Activated naive CD8-positive, alpha-beta T cell treated with anti-CD3 and anti-CD28 coated beads for 36 hours (primary cell): Measurements from ENCODE around the gene ZNF124. TPM values are rescaled to one million over a fixed set of nuclear protein-coding genes. Genes with fewer than 3 reads are reported as not detected.
"Not testable (repeated sequence)": the region's sequence is repeated elsewhere in the genome, so short reads cannot be mapped to it uniquely, and the experiment has no call there.

ENCODE experiments used
- DNase-seq: peaks from one replicate; pipeline ENCODE4 v3.0.0; 2021
- H3K27ac Mint-ChIP-seq: one replicate; pipeline ENCODE4 v1.8.0; 2022; ENCODE audit warnings: mild to moderate bottlenecking, moderate library complexity, mixed read lengths
- H3K27me3 Mint-ChIP-seq: one replicate; pipeline ENCODE4 v1.8.0; 2022; ENCODE audit warnings: mild to moderate bottlenecking, mixed read lengths
- H3K36me3 Mint-ChIP-seq: one replicate; pipeline ENCODE4 v1.8.0; 2021; ENCODE audit warnings: mild to moderate bottlenecking, mixed read lengths
- H3K4me1 Mint-ChIP-seq: one replicate; pipeline ENCODE4 v1.8.0; 2021; ENCODE audit warnings: mixed read lengths
- H3K4me3 Mint-ChIP-seq: one replicate; pipeline ENCODE4 v1.8.0; 2022; ENCODE audit warnings: mild to moderate bottlenecking, moderate library complexity, mixed read lengths
- H3K9me3 Mint-ChIP-seq: one replicate; pipeline ENCODE4 v1.8.0; 2022; ENCODE audit warnings: mixed read lengths
- total RNA-seq, 2 experiments: library from RNA; stranded (reverse); gene quantifications; one replicate each; pipeline ENCODE4 v1.2.3, GENCODE V29; 2021

ZNF124 gene
- total RNA-seq, 2 experiments from 2014 or later, result 20.7 to 21.5 TPM

DNA sequence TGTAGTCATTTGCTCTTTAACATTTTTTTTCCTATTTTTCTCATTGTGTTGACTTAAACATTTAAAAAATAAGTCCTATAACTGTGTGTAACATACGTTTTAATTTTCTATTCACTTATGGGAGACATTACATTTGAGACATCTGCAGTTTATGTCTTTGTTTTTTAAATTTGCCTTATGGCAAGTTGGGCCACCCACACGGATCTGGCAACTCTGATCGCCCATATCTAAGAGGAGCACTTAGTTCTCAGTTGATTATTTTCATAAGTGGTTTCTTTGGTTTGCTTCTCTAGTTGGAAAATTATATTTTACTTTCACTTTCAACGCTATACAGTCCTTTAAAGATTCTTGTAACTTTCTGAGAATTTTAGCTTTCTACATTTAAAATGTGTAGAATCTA lies 13.8 kb upstream of the ZNF124 start:
- Mint-ChIP-seq H3K9me3 (peaks cover 35% of the 10 kb centered on the region), H3K27ac (no peak overlapping the region), H3K4me1 (peaks cover 5% of the 10 kb centered on the region), H3K4me3 (no peak overlapping the region), H3K36me3 (peaks cover 47% of the 10 kb centered on the region), H3K27me3 (no peaks in the 10 kb centered on the region)
- no peak for DNase-seq

DNA sequence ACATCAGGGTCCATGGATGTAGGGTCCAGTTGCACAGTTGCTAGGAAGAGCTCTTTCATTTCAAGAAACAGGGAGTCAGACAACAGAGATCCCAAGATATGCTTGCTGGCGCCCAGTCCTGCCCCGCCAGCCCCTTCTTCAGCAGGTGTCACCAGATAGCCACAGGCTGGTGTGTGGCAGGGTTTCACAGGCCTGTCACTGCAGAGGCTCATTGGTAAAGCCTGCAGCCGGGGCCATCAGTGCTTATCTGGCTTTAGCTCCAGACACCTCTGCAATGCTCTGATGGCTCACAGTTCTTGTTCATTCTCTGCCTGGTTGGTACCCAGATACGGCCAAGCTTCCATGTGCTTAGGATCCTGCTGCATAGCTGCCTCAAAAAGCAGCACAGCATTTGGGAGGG lies 12.4 kb upstream of the ZNF124 start:
- Mint-ChIP-seq H3K27me3 (no peaks in the 10 kb centered on the region), H3K4me1 (peaks cover 5% of the 10 kb centered on the region), H3K36me3 (peaks cover 36% of the 10 kb centered on the region), H3K9me3 (peaks cover 27% of the 10 kb centered on the region), H3K4me3 (no peak overlapping the region), H3K27ac (no peak overlapping the region)
- no peak for DNase-seq

DNA sequence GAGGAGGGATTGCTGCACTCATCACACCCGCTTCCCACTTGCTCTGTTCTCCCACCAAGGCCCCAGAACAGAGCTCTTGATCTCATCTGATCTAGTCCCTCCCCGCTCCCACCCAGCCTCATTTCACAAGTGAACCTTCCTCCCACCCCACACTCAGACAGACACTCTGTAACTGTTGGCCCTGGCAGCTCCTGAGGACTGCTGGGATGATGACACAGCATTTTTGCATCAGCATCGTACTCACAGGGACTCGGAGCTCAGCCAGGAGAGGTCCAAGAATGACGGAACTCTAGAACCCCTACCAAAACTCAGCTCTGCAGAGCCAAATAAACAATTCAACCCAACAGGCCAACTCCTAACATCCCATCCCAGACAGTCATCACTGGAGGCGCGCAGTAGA lies 11.2 kb upstream of the ZNF124 start:
- H3K9me3 Mint-ChIP-seq, result peaks cover 24% of the 10 kb centered on the region

DNA sequence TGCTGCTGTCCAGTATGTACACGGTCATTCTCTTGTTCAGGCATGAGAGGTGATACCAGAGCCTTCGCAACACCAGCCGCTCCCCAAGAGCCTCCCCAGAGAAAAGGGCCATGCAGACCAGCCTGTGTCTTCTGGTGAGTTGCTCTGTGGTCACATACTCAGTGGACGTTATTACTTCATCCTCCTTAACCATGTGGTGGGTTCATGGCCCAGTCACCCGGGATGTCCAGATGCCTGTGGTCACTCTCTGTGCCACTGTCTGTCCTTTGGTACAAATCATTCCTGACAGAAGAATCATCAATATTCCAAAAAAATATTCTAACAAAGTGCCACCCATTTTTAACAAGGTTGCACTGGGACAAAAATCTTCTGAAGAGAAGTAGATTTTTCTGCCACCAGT lies 8.8 kb upstream of the ZNF124 start:
- Mint-ChIP-seq H3K36me3 (peaks cover 14% of the 10 kb centered on the region), H3K27ac (no peak overlapping the region), H3K9me3 (peaks cover 17% of the 10 kb centered on the region), H3K4me1 (peaks cover 1% of the 10 kb centered on the region), H3K27me3 (no peaks in the 10 kb centered on the region), H3K4me3 (no peak overlapping the region)
- no peak for DNase-seq

More for the DNA sequence above, 11.2 kb upstream of the ZNF124 start:
- H3K4me1 Mint-ChIP-seq, result peaks cover 5% of the 10 kb centered on the region
- H3K36me3 Mint-ChIP-seq, result peaks cover 31% of the 10 kb centered on the region
- no peak for DNase-seq
- H3K4me3 Mint-ChIP-seq, result no peak overlapping the region
- H3K27me3 Mint-ChIP-seq, result no peaks in the 10 kb centered on the region
- H3K27ac Mint-ChIP-seq, result no peak overlapping the region

DNA sequence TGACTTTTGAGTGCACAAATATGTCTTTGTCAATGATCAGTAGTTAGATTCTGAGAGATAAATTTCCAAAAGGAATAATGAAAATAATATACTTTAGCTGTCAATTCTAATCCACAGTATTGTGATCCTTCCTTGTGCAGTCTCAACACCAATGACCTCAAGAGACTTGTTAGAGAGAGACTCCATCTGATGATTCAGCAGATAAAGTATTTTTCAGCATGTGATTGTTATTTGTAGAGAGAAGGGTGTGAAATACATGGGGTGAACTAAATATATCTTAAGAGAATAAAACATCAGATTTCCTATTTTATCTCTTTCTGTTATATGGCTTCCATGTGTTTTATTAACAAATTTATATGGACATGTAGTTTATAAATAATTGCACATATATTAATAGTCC lies 5.9 kb upstream of the ZNF124 start:
- Mint-ChIP-seq H3K4me1 (no peaks in the 10 kb centered on the region), H3K9me3 (peaks cover 6% of the 10 kb centered on the region), H3K27me3 (no peaks in the 10 kb centered on the region), H3K4me3 (no peak overlapping the region), H3K36me3 (peaks cover 4% of the 10 kb centered on the region), H3K27ac (no peak overlapping the region)
- DNase-seq, result no peak

DNA sequence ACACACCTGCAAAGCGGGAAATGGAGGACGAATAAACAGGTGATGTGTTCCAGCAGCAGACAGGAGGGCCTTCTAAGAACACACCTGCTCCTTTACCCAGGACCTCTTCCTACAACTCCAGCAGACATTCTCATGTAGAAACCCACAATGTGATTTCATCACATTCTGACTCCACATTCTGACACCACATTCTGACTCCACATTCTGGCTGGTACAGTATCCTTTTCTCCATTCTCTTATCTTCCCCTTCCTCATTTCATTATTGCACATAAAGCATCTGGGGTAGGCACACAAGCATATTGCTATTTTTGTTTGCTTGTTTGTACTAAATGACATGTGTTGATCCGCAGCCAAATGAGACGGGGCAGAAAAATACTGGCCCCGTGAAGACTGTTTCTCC lies 3.6 kb upstream of the ZNF124 start:
- peaks cover 5% of the 10 kb centered on the region for H3K9me3 Mint-ChIP-seq
- H3K27me3 Mint-ChIP-seq, result no peaks in the 10 kb centered on the region
- H3K27ac Mint-ChIP-seq, result no peak overlapping the region
- DNase-seq, result no peak
- H3K4me1 Mint-ChIP-seq, result peaks cover 1% of the 10 kb centered on the region
- no peak overlapping the region for H3K4me3 Mint-ChIP-seq
- peaks cover 5% of the 10 kb centered on the region for H3K36me3 Mint-ChIP-seq

DNA sequence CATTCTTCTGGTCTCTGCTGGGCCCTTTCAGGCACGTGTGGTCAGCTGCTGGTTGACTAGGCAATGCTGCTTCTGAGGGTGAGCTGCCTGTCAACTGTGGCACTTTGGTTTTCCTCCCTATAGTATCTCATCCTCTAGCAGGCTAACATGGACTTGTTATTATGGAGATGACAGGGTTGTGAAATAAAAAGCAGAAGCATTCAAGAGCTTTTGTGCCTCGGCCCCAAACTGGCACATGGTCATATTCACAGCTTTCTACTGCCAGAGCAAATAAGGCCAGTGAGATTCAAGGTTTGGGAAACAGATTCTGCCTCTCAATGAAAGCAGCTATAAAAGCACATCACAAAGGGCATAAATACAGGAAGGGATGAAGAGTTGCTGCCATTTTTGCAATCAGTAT lies 1.6 kb upstream of the ZNF124 start:
- Mint-ChIP-seq H3K4me1 (peaks cover 13% of the 10 kb centered on the region), H3K9me3 (peaks cover 7% of the 10 kb centered on the region), H3K4me3 (no peak overlapping the region), H3K27ac (no peak overlapping the region), H3K36me3 (peaks cover 18% of the 10 kb centered on the region), H3K27me3 (no peaks in the 10 kb centered on the region)
- DNase-seq, result no peak

DNA sequence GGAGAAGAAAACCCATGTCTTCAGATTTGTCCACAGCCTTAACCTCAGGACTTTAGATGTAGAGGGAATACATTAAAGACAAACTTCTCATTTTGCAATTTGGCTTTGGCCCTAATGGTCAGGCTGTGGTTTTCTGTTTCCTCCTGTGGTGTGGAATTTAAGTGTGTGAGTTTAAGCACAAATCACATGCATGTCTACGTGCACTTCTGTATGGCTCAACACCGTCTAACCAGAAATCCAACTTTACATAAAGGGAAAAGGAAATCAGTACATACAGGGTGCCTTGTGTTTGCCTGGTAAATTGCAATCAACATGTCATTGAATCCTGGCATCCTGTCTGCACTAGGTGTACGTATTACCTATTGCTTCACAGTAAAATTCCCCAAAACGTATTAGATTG lies 1.2 kb upstream of the ZNF124 start:
- Mint-ChIP-seq H3K27me3 (no peaks in the 10 kb centered on the region), H3K27ac (no peak overlapping the region), H3K4me3 (no peak overlapping the region), H3K4me1 (peaks cover 14% of the 10 kb centered on the region), H3K36me3 (peaks cover 22% of the 10 kb centered on the region), H3K9me3 (peaks cover 8% of the 10 kb centered on the region)
- no peak for DNase-seq

DNA sequence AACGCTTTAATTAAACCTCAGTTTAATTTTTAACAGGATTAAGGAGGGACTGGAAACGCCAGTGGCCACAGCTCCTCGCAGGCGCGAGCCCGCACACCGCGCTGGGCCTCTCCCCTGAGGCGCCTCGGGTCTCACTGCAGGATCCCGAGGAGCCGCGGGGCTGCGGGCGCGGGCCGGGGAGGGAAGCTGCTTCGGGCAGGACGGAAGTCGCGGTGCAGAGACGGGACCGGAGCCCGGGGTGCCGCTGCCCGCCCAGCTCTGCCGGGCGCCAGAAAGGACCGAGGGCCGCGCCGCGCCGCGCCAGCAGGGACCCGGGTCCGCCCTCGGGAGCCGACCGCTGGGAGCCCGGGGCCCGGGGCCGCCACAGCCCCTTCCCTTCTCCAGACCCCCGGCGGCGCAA lies 377 bp downstream of the ZNF124 start:
- not testable (repeated sequence) for H3K4me3 Mint-ChIP-seq, DNase-seq
- peaks cover 23% of the 10 kb centered on the region for H3K9me3 Mint-ChIP-seq

DNA sequence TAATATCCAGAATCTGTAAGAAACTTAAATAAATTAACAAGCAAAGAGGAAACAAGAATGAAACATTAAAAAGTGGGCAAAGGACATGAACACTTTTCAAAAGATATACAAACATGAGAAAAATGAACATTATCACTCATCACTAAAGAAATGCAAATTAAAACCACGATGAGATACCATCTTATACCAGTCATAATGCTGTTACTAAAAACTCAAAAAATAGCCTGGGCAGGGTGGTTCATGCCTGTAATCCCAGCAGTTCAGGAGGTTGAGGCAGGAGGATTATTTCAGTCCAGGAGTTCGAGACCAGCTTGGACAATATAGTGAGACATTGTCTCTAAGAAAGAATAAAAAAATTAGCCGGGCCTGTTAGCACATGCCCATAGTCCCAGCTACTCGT lies 6.1 kb downstream of the ZNF124 start:
- Mint-ChIP-seq H3K9me3 (peaks cover 66% of the 10 kb centered on the region), H3K27me3 (no peaks in the 10 kb centered on the region), H3K36me3 (peaks cover 88% of the 10 kb centered on the region), H3K4me1 (peaks cover 24% of the 10 kb centered on the region), H3K4me3 (no peak overlapping the region), H3K27ac (no peak overlapping the region)
- no peak for DNase-seq

More for the DNA sequence above, 377 bp downstream of the ZNF124 start:
- Mint-ChIP-seq H3K4me1 (peaks cover 24% of the 10 kb centered on the region), H3K36me3 (peaks cover 37% of the 10 kb centered on the region)
- not testable (repeated sequence) for H3K27ac Mint-ChIP-seq, H3K27me3 Mint-ChIP-seq

DNA sequence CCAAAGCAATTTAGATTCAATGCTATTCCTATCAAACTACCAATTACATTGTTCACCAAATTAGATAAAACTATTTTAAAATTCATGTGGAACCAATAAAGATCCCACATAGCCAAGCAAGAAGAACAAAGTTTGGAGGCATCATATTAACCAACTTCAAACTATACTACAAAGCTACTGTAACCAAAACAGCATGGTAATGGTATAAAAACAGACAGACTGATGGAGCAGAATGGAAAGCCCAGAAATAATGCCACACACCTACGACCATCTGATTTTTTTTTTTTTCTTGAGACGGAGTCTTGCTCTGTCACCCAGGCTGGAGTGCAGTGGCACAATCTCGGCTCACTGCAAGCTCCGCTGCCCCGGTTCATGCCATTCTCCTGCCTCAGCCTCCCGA lies 7.1 kb downstream of the ZNF124 start:
- Mint-ChIP-seq H3K27me3 (no peaks in the 10 kb centered on the region), H3K36me3 (peaks cover 90% of the 10 kb centered on the region), H3K4me3 (no peak overlapping the region), H3K4me1 (peaks cover 19% of the 10 kb centered on the region), H3K27ac (no peak overlapping the region), H3K9me3 (peaks cover 70% of the 10 kb centered on the region)
- DNase-seq, result no peak

DNA sequence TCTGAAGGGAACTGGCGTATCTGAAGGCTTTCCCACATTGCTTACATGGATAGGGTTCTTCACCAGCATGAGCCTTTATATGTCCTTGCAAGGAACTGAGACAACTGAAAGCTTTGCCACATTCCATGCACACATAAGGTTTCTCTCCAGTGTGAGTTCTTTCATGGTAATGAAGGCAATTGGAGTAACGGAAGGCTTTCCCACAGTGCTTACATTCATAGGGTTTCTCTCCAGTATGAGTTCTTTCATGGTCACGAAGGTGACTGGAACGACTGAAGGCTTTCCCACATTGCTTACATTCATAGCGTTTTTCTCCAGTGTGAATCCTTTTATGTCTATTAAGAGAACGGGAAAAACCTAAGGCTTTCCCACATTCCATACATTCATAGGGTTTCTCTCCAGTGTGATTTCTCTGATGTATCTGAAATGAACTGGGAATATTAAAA lies 15.0 kb downstream of the ZNF124 start:
- Mint-ChIP-seq H3K4me1 (no peaks in the 10 kb centered on the region), H3K27me3 (no peaks in the 10 kb centered on the region), H3K4me3 (no peak overlapping the region), H3K36me3 (peaks cover 90% of the 10 kb centered on the region), H3K9me3 (peaks cover 67% of the 10 kb centered on the region), H3K27ac (no peak overlapping the region)
- no peak for DNase-seq

DNA sequence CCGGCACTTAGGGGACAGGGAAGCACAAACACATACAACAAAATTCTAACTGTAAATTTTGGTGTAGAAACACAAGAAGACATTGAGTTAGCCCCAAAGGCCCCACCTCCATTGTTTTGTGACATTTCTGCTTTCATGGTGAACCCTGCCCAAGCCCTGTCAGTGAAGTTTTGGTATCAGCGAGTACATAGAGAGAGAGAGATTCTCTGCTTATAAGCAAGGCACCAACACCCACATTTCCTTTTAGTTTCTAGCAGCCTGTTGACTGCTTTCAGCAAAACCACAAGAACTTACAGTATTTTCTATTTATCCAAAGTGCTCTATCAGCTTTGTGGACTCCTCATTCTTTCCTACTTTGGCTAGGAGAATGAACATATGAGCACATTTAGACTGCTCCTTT lies 24.0 kb downstream of the ZNF124 start:
- peaks cover 51% of the 10 kb centered on the region for H3K9me3 Mint-ChIP-seq

DNA sequence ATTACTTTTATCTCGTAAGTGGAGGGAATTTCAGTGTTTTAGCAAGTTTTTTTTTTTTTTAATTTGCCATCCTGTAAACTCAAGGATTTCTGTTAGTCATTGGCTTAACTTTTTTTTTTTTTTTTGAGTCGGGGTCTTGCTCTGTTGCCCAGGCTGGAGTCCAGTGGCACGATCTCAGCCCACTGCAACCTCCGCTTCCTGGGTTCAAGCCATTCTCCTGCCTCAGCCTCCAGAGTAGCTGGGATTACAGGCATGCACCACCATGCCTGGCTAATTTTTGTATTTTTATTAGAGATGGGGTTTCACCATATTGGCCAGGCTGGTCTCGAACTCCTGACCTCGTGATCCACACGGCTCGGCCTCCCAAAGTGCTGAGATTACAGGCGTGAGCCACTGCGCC lies 24.7 kb downstream of the ZNF124 start:
- DNase-seq, H3K27me3 Mint-ChIP-seq, H3K27ac Mint-ChIP-seq, H3K4me3 Mint-ChIP-seq, H3K4me1 Mint-ChIP-seq: not testable (repeated sequence)
- H3K9me3 Mint-ChIP-seq, result peaks cover 51% of the 10 kb centered on the region
- H3K36me3 Mint-ChIP-seq, result peaks cover 90% of the 10 kb centered on the region

More for the DNA sequence above, 24.0 kb downstream of the ZNF124 start:
- no peaks in the 10 kb centered on the region for H3K27me3 Mint-ChIP-seq
- no peak overlapping the region for H3K4me3 Mint-ChIP-seq
- DNase-seq, result no peak
- no peak overlapping the region for H3K27ac Mint-ChIP-seq
- peaks cover 89% of the 10 kb centered on the region for H3K36me3 Mint-ChIP-seq
- no peaks in the 10 kb centered on the region for H3K4me1 Mint-ChIP-seq

DNA sequence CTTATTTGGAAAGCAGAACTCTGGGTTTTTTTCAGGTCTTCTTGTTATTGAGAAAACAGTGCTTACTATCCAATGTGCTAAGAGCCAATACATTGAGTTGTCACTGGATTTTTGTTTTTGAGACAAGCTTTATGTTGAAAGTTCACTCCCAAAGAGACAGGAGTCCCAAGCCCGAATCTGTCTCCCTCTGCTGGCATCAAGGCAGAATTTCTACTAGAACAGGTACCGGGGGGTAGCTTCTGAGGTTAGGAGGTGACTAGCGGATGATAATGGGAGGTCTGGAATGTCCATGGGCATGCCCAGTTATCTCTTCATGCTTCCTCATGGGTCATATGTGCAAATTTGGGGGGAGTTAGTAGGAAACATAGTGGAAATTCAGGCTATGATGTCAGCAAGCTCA lies 25.1 kb downstream of the ZNF124 start:
- Mint-ChIP-seq H3K4me1 (no peaks in the 10 kb centered on the region), H3K36me3 (peaks cover 92% of the 10 kb centered on the region), H3K9me3 (peaks cover 51% of the 10 kb centered on the region), H3K4me3 (no peak overlapping the region), H3K27ac (no peak overlapping the region), H3K27me3 (no peaks in the 10 kb centered on the region)
- no peak for DNase-seq

DNA sequence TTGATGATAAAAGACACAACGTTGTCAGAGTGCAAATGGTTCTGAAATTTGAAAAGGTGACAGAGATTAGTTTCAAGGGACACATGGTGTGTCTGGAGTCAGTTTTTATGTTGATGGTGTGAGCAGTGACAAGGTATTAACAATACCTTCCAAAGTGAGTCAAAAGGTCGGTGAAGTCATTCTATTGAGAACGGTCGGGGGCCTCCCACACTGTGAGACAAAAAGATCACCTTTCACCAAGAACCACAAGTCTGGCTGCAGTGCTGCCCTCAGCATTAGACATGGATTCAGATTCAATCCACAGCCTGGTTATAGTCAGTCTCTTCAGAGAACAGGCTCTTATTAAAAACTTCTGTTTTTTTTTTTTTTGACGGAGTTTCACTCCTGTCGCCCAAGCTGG lies 26.5 kb downstream of the ZNF124 start:
- H3K27ac Mint-ChIP-seq, result no peak overlapping the region
- peaks cover 95% of the 10 kb centered on the region for H3K36me3 Mint-ChIP-seq
- H3K4me1 Mint-ChIP-seq, result no peaks in the 10 kb centered on the region
- H3K4me3 Mint-ChIP-seq, result no peak overlapping the region
- peaks cover 55% of the 10 kb centered on the region for H3K9me3 Mint-ChIP-seq
- no peak for DNase-seq
- H3K27me3 Mint-ChIP-seq, result no peaks in the 10 kb centered on the region

DNA sequence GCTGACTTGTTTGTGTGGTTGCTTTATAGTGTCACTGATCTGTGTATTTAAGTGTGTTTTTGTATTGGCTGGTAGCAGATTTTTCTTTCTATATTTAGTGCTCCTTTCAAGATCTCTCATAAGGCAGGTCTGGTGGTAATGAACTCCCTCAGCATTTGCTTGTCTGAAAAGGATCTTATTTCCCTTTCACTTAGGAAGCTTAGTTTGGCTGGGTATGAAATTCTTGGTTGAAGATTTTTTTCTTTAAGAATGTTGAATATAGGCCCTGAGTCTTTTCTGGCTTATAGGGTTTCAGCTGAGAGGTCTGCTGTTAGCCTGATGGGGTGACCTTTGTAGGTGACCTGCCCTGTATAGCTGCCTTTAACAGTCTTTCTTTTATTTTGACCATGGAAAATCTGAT lies 32.3 kb downstream of the ZNF124 start:
- H3K27me3 Mint-ChIP-seq, H3K4me1 Mint-ChIP-seq, H3K4me3 Mint-ChIP-seq, DNase-seq, H3K27ac Mint-ChIP-seq: not testable (repeated sequence)
- peaks cover 75% of the 10 kb centered on the region for H3K9me3 Mint-ChIP-seq
- peaks cover 89% of the 10 kb centered on the region for H3K36me3 Mint-ChIP-seq
